Vagina (tissue), 2 donors: ENCODE measurements around the gene ERBB4. TPM values are rescaled to one million over a fixed set of nuclear protein-coding genes. Genes with fewer than 3 reads are reported as not detected.
"Not testable (repeated sequence)": the region's sequence is repeated elsewhere in the genome, so short reads cannot be mapped to it uniquely, and the experiment has no call there.

ENCODE experiments used
- DNase-seq, 2 donors: peaks; one replicate each; pipeline ENCODE4 v3.0.0-alpha.2; 2017; ENCODE audit errors: extremely low spot score in 2 of 2
- H3K27ac ChIP-seq: fragments of 200-600 bp; sonication (generic); one replicate; pipeline ENCODE4 v1.5.1; 2019
- H3K27me3 ChIP-seq: fragments of 200-600 bp; sonication (generic); one replicate; pipeline ENCODE4 v1.5.1; 2019
- H3K36me3 ChIP-seq, 2 donors: fragments of 200-600 bp; sonication (generic); one replicate each; pipeline ENCODE4 v1.5.1; 2017 to 2019
- H3K4me1 ChIP-seq: fragments of 200-600 bp; sonication (generic); one replicate; pipeline ENCODE4 v1.5.1; 2019
- H3K4me3 ChIP-seq, 2 donors: fragments of 200-600 bp; sonication (generic); 1 replicate in 1 of 2; 2 replicates in 1 of 2; pipeline ENCODE4 v1.5.1; 2016 to 2019
- H3K9me3 ChIP-seq: fragments of 200-600 bp; sonication (generic); one replicate; pipeline ENCODE4 v1.5.1; 2019
- POLR2A ChIP-seq, 2 donors: fragments of 450-650 bp; IDR thresholded peaks; one replicate each; pipeline ENCODE4 v1.6.1; 2017; ENCODE audit warnings: antibody characterized with exemption in 2 of 2, mild to moderate bottlenecking in 2 of 2, moderate library complexity in 2 of 2
- POLR2AphosphoS5 ChIP-seq, 2 donors: sonication (generic); formaldehyde crosslinking; IDR thresholded peaks; one replicate each; pipeline ENCODE4 v1.9.0; 2017; ENCODE audit warnings: antibody characterized with exemption in 2 of 2, mild to moderate bottlenecking in 2 of 2, low read depth in 1 of 2; ENCODE audit not compliant: insufficient read depth in 1 of 2
- intact Hi-C: fragments of 100-400 bp; cut with DNase I; formaldehyde crosslinking; loops from one replicate; pipeline ENCODE4 v1.15.1; 2023
- total RNA-seq: library from RNA; depleted of rRNA; stranded (reverse); fragments of >200 nt; gene quantifications from one replicate; pipeline ENCODE4 v1.2.3, GENCODE V29; 2016
- TF ChIP-seq, protein P1 (sequence below), 3 experiments: fragments of 450-650 bp in 2 of 3; fragments of 200-600 bp in 1 of 3; sonication (generic) in 1 of 3; IDR thresholded peaks; one replicate each; pipeline ENCODE4 v1.5.1; 2017 to 2019; ENCODE audit warnings: antibody characterized with exemption in 3 of 3, mild to moderate bottlenecking in 2 of 3, moderate library complexity in 2 of 3

ERBB4 gene
- total RNA-seq, 1 donor from 2014 or later, result 0.25 TPM

DNA sequence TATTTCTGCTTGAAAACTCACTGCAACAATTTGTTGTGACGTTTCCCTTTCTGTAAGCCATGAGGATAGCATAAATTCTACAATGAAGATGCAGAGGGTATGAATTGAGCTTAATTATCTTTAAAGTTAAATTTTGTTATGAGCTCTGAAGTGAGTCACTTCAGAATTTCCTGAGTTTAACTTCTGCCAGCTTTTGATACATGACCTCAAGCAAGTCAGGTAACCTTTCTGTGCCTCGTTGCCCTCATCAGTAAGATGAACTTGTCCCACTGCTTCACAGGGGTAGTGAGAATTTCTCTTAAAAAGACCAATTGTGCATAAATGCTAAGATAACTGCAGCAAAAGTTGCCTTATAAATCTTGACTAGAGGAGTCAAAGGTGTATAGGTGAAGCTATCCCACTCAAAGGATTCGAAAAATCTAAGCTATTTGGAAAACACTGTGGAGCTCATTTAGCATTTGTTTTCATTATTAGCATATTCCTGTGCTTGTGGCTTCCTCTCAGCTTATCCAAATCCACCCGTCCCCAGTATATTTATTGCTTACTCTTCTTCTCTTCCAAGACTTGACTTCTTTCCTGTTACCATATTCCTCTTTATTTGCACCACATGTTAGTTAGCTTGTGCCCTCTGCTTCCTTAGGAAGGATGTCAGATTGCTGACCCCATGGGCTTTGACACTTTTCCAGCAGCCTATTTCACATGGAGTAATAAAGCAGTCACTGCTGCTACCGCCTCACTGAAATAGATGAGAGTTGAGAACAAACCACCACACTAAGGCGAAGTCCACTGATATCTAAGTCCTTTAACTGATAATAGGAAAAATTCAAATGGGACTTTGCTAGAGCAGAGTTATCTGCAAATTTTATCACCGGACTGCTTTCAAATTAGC lies 428.6 kb downstream of the ERBB4 start:
- Histone ChIP-seq H3K27ac (no peak overlapping the region), H3K4me3 (no peak overlapping the region), H3K27me3 (no peaks in the 10 kb centered on the region), H3K9me3 (no peaks in the 10 kb centered on the region), H3K4me1 (no peaks in the 10 kb centered on the region), H3K36me3 (no peaks in the 10 kb centered on the region)
- intact Hi-C loops, result no loop called here
- no peak for DNase-seq
- TF ChIP-seq, protein P1, sequence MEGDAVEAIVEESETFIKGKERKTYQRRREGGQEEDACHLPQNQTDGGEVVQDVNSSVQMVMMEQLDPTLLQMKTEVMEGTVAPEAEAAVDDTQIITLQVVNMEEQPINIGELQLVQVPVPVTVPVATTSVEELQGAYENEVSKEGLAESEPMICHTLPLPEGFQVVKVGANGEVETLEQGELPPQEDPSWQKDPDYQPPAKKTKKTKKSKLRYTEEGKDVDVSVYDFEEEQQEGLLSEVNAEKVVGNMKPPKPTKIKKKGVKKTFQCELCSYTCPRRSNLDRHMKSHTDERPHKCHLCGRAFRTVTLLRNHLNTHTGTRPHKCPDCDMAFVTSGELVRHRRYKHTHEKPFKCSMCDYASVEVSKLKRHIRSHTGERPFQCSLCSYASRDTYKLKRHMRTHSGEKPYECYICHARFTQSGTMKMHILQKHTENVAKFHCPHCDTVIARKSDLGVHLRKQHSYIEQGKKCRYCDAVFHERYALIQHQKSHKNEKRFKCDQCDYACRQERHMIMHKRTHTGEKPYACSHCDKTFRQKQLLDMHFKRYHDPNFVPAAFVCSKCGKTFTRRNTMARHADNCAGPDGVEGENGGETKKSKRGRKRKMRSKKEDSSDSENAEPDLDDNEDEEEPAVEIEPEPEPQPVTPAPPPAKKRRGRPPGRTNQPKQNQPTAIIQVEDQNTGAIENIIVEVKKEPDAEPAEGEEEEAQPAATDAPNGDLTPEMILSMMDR (IDR thresholded peaks at IDR 0.05), result no peak
- TF ChIP-seq POLR2AphosphoS5 (IDR thresholded peaks at IDR 0.05; ENCODE audit: insufficient read depth in 1 of 2, low read depth in 1 of 2), result no peak
- TF ChIP-seq POLR2A (IDR thresholded peaks at IDR 0.05), result no peak

DNA sequence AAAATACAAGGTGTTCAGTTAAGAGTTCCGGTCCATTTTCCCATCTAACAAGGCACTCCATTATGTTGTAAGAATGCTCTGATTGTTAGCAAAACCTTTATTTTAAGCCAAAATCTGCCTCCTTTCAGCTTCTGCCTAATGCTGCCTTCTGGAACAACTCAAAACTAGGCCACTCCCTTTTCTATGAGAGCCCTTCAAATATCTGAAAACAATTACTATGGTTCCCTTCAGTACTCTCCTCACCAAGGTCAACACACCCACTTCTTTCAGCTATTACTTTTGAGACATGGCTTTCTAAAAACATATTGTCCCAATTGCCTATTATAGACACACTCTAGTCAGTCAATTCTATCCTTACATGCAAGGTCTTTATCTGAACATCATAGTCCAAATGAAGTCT lies 429.4 kb downstream of the ERBB4 start:
- intact Hi-C loops, result no loop called here

DNA sequence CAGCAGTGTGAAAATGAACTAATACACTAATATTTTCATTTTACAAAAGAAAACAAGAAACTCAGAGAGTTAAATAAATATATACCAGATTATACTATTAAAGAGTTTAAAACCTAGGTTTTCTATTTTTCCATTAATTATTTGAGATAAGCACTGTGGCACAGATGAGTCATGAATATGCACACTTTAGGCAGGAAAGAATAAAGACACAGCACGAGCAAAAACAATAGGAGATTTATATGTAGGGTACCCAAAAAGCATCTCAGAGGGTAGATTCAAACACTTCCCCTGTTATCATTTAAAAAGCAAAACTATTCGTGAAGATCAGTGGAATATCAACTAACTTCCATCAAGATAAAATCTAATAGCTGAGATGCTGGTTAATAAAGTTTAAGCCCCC lies 430.6 kb downstream of the ERBB4 start:
- Histone ChIP-seq H3K9me3 (no peaks in the 10 kb centered on the region), H3K4me3 (no peak overlapping the region), H3K27me3 (no peaks in the 10 kb centered on the region), H3K36me3 (no peaks in the 10 kb centered on the region), H3K4me1 (no peaks in the 10 kb centered on the region), H3K27ac (no peak overlapping the region)
- intact Hi-C loops, result no loop called here
- no peak for TF ChIP-seq POLR2A (IDR thresholded peaks at IDR 0.05)
- TF ChIP-seq POLR2AphosphoS5 (IDR thresholded peaks at IDR 0.05; ENCODE audit: insufficient read depth in 1 of 2, low read depth in 1 of 2), result no peak
- TF ChIP-seq, protein P1 (IDR thresholded peaks at IDR 0.05), result no peak
- no peak for DNase-seq

More for the DNA sequence above, 429.4 kb downstream of the ERBB4 start:
- DNase-seq, result no peak
- Histone ChIP-seq H3K4me1 (no peaks in the 10 kb centered on the region), H3K36me3 (no peaks in the 10 kb centered on the region), H3K27ac (no peak overlapping the region), H3K27me3 (no peaks in the 10 kb centered on the region), H3K9me3 (no peaks in the 10 kb centered on the region), H3K4me3 (no peak overlapping the region)
- no peak for TF ChIP-seq POLR2AphosphoS5 (IDR thresholded peaks at IDR 0.05; ENCODE audit: insufficient read depth in 1 of 2, low read depth in 1 of 2)
- TF ChIP-seq, protein P1 (IDR thresholded peaks at IDR 0.05), result no peak
- TF ChIP-seq POLR2A (IDR thresholded peaks at IDR 0.05), result no peak

DNA sequence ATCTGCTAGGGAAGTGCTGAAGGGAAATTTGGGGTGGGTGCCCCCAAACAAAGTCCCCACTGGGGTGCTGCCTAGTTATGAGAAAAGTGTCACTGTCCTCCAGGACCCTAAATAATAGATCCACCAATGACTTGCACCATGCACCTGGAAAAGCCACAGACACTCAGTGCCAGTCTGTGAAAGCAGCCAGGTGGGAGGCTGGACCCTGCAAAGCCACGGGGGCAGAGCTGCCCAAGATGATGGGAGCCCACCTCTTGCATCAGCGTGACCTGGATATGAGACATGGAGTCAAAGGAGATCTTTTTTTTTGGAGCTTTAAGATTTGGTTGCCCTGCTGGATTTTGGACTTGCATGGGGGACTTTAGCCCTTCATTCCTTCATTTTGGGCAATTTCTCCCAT lies 431.6 kb downstream of the ERBB4 start:
- Histone ChIP-seq H3K9me3 (no peaks in the 10 kb centered on the region), H3K4me3 (no peak overlapping the region), H3K36me3 (no peaks in the 10 kb centered on the region), H3K27me3 (no peaks in the 10 kb centered on the region), H3K27ac (no peak overlapping the region), H3K4me1 (no peaks in the 10 kb centered on the region)
- TF ChIP-seq, protein P1 (IDR thresholded peaks at IDR 0.05), result no peak
- TF ChIP-seq POLR2A (IDR thresholded peaks at IDR 0.05) (no peak), POLR2AphosphoS5 (IDR thresholded peaks at IDR 0.05; ENCODE audit: insufficient read depth in 1 of 2, low read depth in 1 of 2) (no peak)
- intact Hi-C loops, result no loop called here
- no peak for DNase-seq

DNA sequence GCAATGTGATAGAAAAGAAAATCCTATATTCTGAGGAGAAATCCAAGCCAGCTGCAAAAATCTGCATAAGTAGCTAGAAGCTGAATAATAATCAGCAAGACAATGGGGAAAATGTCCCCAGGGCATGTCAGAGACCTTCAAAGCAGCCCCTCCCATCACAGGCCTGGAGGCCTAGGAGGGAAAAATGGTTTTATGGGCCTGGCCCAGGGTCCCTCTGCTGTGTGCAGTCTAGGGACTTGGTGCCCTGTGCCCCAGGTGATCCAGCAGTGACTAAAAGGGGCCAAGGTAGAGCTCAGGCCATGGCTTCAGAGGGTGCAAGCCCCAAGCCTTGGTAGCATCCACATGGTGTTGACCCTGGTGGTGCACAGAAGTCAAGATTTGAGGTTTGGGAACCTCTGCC lies 432.1 kb downstream of the ERBB4 start:
- H3K9me3 ChIP-seq, H3K27ac ChIP-seq, H3K4me3 ChIP-seq, DNase-seq, H3K4me1 ChIP-seq, intact Hi-C loops, H3K36me3 ChIP-seq, H3K27me3 ChIP-seq: not testable (repeated sequence)
